H1 (cell line): ENCODE data around the gene ALOX15B. TPM values are rescaled to one million over a fixed set of nuclear protein-coding genes. Genes with fewer than 3 reads are reported as not detected.
A peak's percentile ranks its signal among the peaks of the same experiment; 100 is the strongest.

Source experiments
- CTCF ChIA-PET: fragments of 300-600 bp; sonication (Branson Sonifier 250); formaldehyde crosslinking; loops from one replicate; lab custom pipeline; 2021; ENCODE audit not compliant: partially characterized antibody; lab: Charles Lee
- POLR2A ChIA-PET: fragments of 300-600 bp; sonication (Branson Sonifier 250); formaldehyde crosslinking; loops from one replicate; lab custom pipeline; 2021; ENCODE audit warnings: inconsistent platforms; ENCODE audit not compliant: partially characterized antibody; lab: Charles Lee
- DNase-seq, 2 experiments: peaks; one replicate each; pipeline versions ENCODE4 v3.0.0 to v3.0.0-alpha.2; 2010 to 2022; ENCODE audit warnings: low spot score in 2 of 2, low read depth in 1 of 2, mixed read lengths in 1 of 2
- FAIRE-seq: peaks from 2 replicates; lab custom pipeline; 2011; peaks lifted over from hg19 to GRCh38; lab: Jason Lieb, UNC
- H2AFZ ChIP-seq: 2 replicates; pipeline ENCODE4 v1.8.1; 2012; ENCODE audit warnings: low read length, inconsistent platforms
- H2AK5ac ChIP-seq: 2 replicates; pipeline ENCODE4 v1.6.1; 2013; ENCODE audit warnings: low read depth, low read length
- H2BK120ac ChIP-seq: replicated peaks from 2 replicates; pipeline ENCODE3; 2013; ENCODE audit warnings: low read depth, low read length, inconsistent platforms
- H2BK12ac ChIP-seq: 2 replicates; pipeline ENCODE4 v1.6.1; 2013; ENCODE audit warnings: low read depth, low read length
- H2BK15ac ChIP-seq: 2 replicates; pipeline ENCODE4 v1.6.1; 2013; ENCODE audit warnings: low read length
- H2BK20ac ChIP-seq: 2 replicates; pipeline ENCODE4 v1.6.1; 2013; ENCODE audit warnings: low read length
- H2BK5ac ChIP-seq: 2 replicates; pipeline ENCODE4 v1.6.1; 2013; ENCODE audit warnings: low read depth, low read length
- H3K14ac ChIP-seq: 2 replicates; pipeline ENCODE4 v1.6.1; 2013; ENCODE audit warnings: inconsistent platforms; ENCODE audit not compliant: insufficient read length
- H3K18ac ChIP-seq: 2 replicates; pipeline ENCODE4 v1.6.1; 2013; ENCODE audit warnings: low read length; ENCODE audit errors: extremely low read depth
- H3K23ac ChIP-seq: 2 replicates; pipeline ENCODE4 v1.6.1; 2013; ENCODE audit warnings: inconsistent platforms; ENCODE audit not compliant: insufficient read length
- H3K23me2 ChIP-seq: 2 replicates; pipeline ENCODE4 v1.6.1; 2013; ENCODE audit warnings: low read depth, low read length
- H3K27ac ChIP-seq: 2 replicates; pipeline ENCODE4 v1.6.1; 2011; ENCODE audit warnings: low read depth, low read length, inconsistent platforms
- H3K27me3 ChIP-seq, 4 experiments: replicated peaks in 1 of 4; 1 replicate in 1 of 4; 2 replicates in 3 of 4; pipeline versions ENCODE4 v1.6.1 to v1.8.1; 2011 to 2013; ENCODE audit warnings: low read length in 3 of 4, mild to moderate bottlenecking in 3 of 4, inconsistent platforms in 2 of 4, mixed read lengths in 2 of 4, moderate library complexity in 1 of 4; ENCODE audit not compliant: control insufficient read depth in 3 of 4, insufficient read depth in 3 of 4; ENCODE audit errors: extremely low read depth in 1 of 4
- H3K36me3 ChIP-seq, 4 experiments: 2 replicates each; pipeline versions ENCODE4 v1.6.1 to v1.8.1; 2011 to 2013; ENCODE audit warnings: mild to moderate bottlenecking in 4 of 4, low read length in 3 of 4, moderate library complexity in 2 of 4, control low read depth in 1 of 4, inconsistent platforms in 1 of 4; ENCODE audit not compliant: insufficient read depth in 4 of 4, control insufficient read depth in 2 of 4
- H3K4ac ChIP-seq: replicated peaks from 2 replicates; pipeline ENCODE3; 2013; ENCODE audit warnings: low read length, low read depth, mixed read lengths, inconsistent platforms; ENCODE audit not compliant: insufficient read length
- H3K4me1 ChIP-seq, 4 experiments: replicated peaks in 1 of 4; 1 replicate in 1 of 4; 2 replicates in 3 of 4; pipeline versions ENCODE4 v1.6.1 to v1.8.1; 2011 to 2013; ENCODE audit warnings: low read length in 3 of 4, inconsistent platforms in 2 of 4, mixed read lengths in 1 of 4; ENCODE audit not compliant: insufficient read depth in 4 of 4, control insufficient read depth in 3 of 4
- H3K4me2 ChIP-seq, 2 experiments: 2 replicates each; pipeline versions ENCODE4 v1.6.1 to v1.8.1; 2011 to 2013; ENCODE audit warnings: low read depth in 2 of 2, low read length in 2 of 2, control low read depth in 1 of 2, inconsistent platforms in 1 of 2, mild to moderate bottlenecking in 1 of 2; ENCODE audit not compliant: insufficient read depth in 1 of 2
- H3K4me3 ChIP-seq, 4 experiments: fragments of 200-600, 300-600 bp in 1 of 4; sonication (generic), shearing (Covaris generic), sonication (Bioruptor Twin) in 1 of 4; 2 replicates each; pipeline versions ENCODE4 v1.5.1 to v1.8.1; 2011 to 2016; ENCODE audit warnings: low read length in 4 of 4, low read depth in 3 of 4, control low read depth in 2 of 4, inconsistent platforms in 2 of 4, mild to moderate bottlenecking in 2 of 4, mixed read lengths in 1 of 4, moderate library complexity in 1 of 4; ENCODE audit not compliant: insufficient read depth in 2 of 4; ENCODE audit errors: extremely low read depth in 1 of 4
- H3K56ac ChIP-seq: replicated peaks from 2 replicates; pipeline ENCODE3; 2013; ENCODE audit warnings: low read depth, mild to moderate bottlenecking, mixed read lengths, low read length, inconsistent platforms; ENCODE audit not compliant: insufficient read length
- H3K79me1 ChIP-seq: 2 replicates; pipeline ENCODE4 v1.6.1; 2013; ENCODE audit warnings: low read depth, low read length, control low read depth
- H3K79me2 ChIP-seq, 2 experiments: 2 replicates each; pipeline versions ENCODE4 v1.6.1 to v1.8.1; 2012 to 2013; ENCODE audit warnings: low read length in 2 of 2, mild to moderate bottlenecking in 2 of 2, inconsistent platforms in 1 of 2; ENCODE audit not compliant: insufficient read depth in 2 of 2, control insufficient read depth in 1 of 2
- H3K9ac ChIP-seq, 4 experiments: replicated peaks in 1 of 4; 1 replicate in 1 of 4; 2 replicates in 3 of 4; pipeline versions ENCODE4 v1.6.1 to v1.8.1; 2011 to 2013; ENCODE audit warnings: low read depth in 3 of 4, low read length in 3 of 4, control low read depth in 2 of 4, mild to moderate bottlenecking in 2 of 4, moderate library complexity in 2 of 4, inconsistent platforms in 1 of 4; ENCODE audit errors: extremely low read depth in 1 of 4
- H3K9me3 ChIP-seq, 2 experiments: 2 replicates each; pipeline versions ENCODE4 v1.6.1 to v1.8.1; 2012 to 2013; ENCODE audit warnings: mild to moderate bottlenecking in 2 of 2, moderate library complexity in 2 of 2, control low read depth in 1 of 2, inconsistent platforms in 1 of 2, low read depth in 1 of 2, low read length in 1 of 2, mixed read lengths in 1 of 2; ENCODE audit not compliant: insufficient read depth in 2 of 2
- H4K20me1 ChIP-seq, 2 experiments: replicated peaks in 1 of 2; 2 replicates each; pipeline versions ENCODE3 to v1.8.1; 2011 to 2013; ENCODE audit warnings: inconsistent platforms in 2 of 2, low read length in 2 of 2, mild to moderate bottlenecking in 1 of 2; ENCODE audit not compliant: insufficient read depth in 2 of 2, control insufficient read depth in 1 of 2
- H4K5ac ChIP-seq: 2 replicates; pipeline ENCODE4 v1.6.1; 2013; ENCODE audit warnings: low read length, low read depth, mixed read lengths, inconsistent platforms; ENCODE audit not compliant: insufficient read length
- H4K8ac ChIP-seq: 2 replicates; pipeline ENCODE4 v1.8.0; 2013; ENCODE audit warnings: mild to moderate bottlenecking, moderate library complexity, low read length, inconsistent platforms; ENCODE audit not compliant: insufficient read depth; ENCODE audit errors: extremely low read depth
- H4K91ac ChIP-seq: replicated peaks from 2 replicates; pipeline ENCODE3; 2013; ENCODE audit warnings: low read length, mixed read lengths, inconsistent platforms; ENCODE audit not compliant: insufficient read length
- CBX5 ChIP-seq: fragments of 300-800, 300-1000 bp; sonication (generic); IDR thresholded peaks from 2 replicates; pipeline ENCODE4 v1.7.1; 2016; ENCODE audit warnings: antibody characterized with exemption, low read length, low read depth
- CHD1 ChIP-seq: IDR thresholded peaks from 2 replicates; pipeline ENCODE4 v1.6.1; 2012; ENCODE audit warnings: low read depth, low read length, improper control_type of control experiment
- EP300 ChIP-seq, 2 experiments: IDR thresholded peaks; 1 replicate in 1 of 2; 2 replicates in 1 of 2; pipeline ENCODE4 v1.6.1; 2011 to 2012; ENCODE audit warnings: low read depth in 2 of 2, low read length in 2 of 2, mild to moderate bottlenecking in 2 of 2, borderline replicate concordance in 1 of 2, inconsistent platforms in 1 of 2, moderate library complexity in 1 of 2
- GABPA ChIP-seq: IDR thresholded peaks from 2 replicates; pipeline ENCODE4 v1.6.1; 2011; ENCODE audit warnings: mild to moderate bottlenecking, low read length, moderate library complexity, borderline replicate concordance; ENCODE audit not compliant: insufficient read depth
- JUN ChIP-seq: IDR thresholded peaks from 2 replicates; pipeline ENCODE4 v1.6.1; 2011; ENCODE audit warnings: low read depth, mild to moderate bottlenecking, improper control_type of control experiment, low read length
- KDM1A ChIP-seq: fragments of 200-600, 300-600 bp; sonication (generic); IDR thresholded peaks from 2 replicates; pipeline ENCODE4 v1.7.1; 2016; ENCODE audit warnings: mild to moderate bottlenecking, low read length, borderline replicate concordance
- POLR2AphosphoS5 ChIP-seq: IDR thresholded peaks from 2 replicates; pipeline ENCODE4 v1.6.1; 2011; ENCODE audit warnings: low read depth, low read length
- RBBP5 ChIP-seq: IDR thresholded peaks from 2 replicates; pipeline ENCODE4 v1.7.1; 2012; ENCODE audit warnings: low read depth, mild to moderate bottlenecking, inconsistent platforms, low read length, moderate library complexity, borderline replicate concordance
- RFX5 ChIP-seq: IDR thresholded peaks from 2 replicates; pipeline ENCODE4 v1.6.1; 2011; ENCODE audit warnings: low read depth, low read length, improper control_type of control experiment, borderline replicate concordance
- RXRA ChIP-seq: IDR thresholded peaks from 2 replicates; pipeline ENCODE4 v1.6.1; 2011; ENCODE audit warnings: low read depth, mild to moderate bottlenecking, low read length, moderate library complexity; ENCODE audit not compliant: insufficient read depth
- SP2 ChIP-seq: IDR thresholded peaks from 2 replicates; pipeline ENCODE4 v1.6.1; 2012; ENCODE audit warnings: mild to moderate bottlenecking, low read length, inconsistent platforms
- WGBS, 2 experiments: shearing (Covaris generic) in 1 of 2; methylation state at CpG; one replicate each; pipeline versions ENCODE4 v1.1.6 to v1.1.7; 2013 to 2015; ENCODE audit warnings: low lambda C conversion rate in 2 of 2, mixed read lengths in 2 of 2, inconsistent platforms in 1 of 2, low coverage in 1 of 2, missing lambda C conversion rate in 1 of 2; ENCODE audit not compliant: insufficient replicate concordance in 2 of 2, insufficient coverage in 1 of 2, insufficient read length in 1 of 2; ENCODE audit errors: extremely low coverage in 1 of 2, missing lambda C conversion rate in 1 of 2; 5-methylcytosine and 5-hydroxymethylcytosine counted together
- polyA plus RNA-seq, 7 experiments: library from polyadenylated mRNA; depleted of rRNA in 3 of 7; stranded (reverse) in 5 of 7; unstranded in 2 of 7; fragments of >200 nt in 5 of 7; fragments of 200-250 nt in 2 of 7; gene quantifications; 1 replicate in 5 of 7; 2 replicates in 1 of 7; 4 replicates in 1 of 7; pipeline versions ENCODE4 v1.2.1 to v1.2.3, GENCODE V29; 2011 to 2013; ENCODE audit warnings: missing spikeins in 2 of 7, mixed read lengths in 2 of 7
- total RNA-seq: library from RNA; stranded (reverse); fragmentation: NEBNext Ultra II Directional; extraction: Animal tissue kit (Norgen Biotek cat#: 25700); gene quantifications from 2 replicates; pipeline ENCODE4 v1.2.1, GENCODE V29; 2021

ALOX15B gene
- total and polyA plus RNA-seq, 2 of the 8 experiments (the other 6 are each of a cell fraction or from before 2014, with no cell fraction given), result 0.63 to 0.91 TPM

DNA sequence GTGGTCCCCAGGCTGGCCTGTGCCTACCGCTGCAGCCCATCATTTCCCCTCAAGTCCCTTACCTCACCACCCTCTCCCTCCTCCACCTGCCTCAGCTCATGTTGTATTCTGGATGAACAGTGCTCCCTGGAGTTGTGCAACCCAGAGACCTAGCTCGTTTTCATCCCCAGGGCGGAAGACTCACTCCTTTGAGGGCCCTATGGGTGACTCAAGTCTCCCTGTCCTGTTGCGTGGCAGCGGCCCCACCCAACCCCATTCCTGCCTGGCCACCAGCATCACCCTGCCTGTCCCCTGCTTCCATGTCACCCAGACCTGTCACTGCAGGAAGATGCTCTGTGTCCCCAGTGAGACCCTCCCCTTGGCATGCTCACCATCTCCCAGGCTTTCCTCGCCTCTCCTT, 45.4 kb downstream of the ALOX15B start:
- peaks cover 0 to 19% (median 15%) of the 10 kb centered on the region in 4 experiments; a peak in 6 of 7 replicates for H3K27me3 ChIP-seq
- H3K4ac ChIP-seq, result no peak overlapping the region
- H3K56ac ChIP-seq, result no peak overlapping the region
- ChIA-PET POLR2A (interaction anchor here (0.7 kb wide), 1 partner anchor 293 kb away, joined by 3 read pairs; no protein-coding TSS in a partner anchor), CTCF (interaction anchor here (0.7 to 17.3 kb wide), 4 partner anchors 5 to 75 kb away, joined by 3 to 501 read pairs (median 315); partner anchors contain the start of genes ALOX12B and ALOXE3)
- no peak overlapping the region for H3K9ac ChIP-seq
- H3K4me1 ChIP-seq, result peaks cover 0 to 5% (median 3%) of the 10 kb centered on the region in 4 experiments; a peak in 3 of 7 replicates
- no peak for DNase-seq
- H4K20me1 ChIP-seq, result no peaks in the 10 kb centered on the region
- H4K91ac ChIP-seq, result no peak overlapping the region
- no peak overlapping the region for H2AFZ ChIP-seq
- no peak overlapping the region for H3K27ac ChIP-seq
- no peaks in the 10 kb centered on the region for H3K9me3 ChIP-seq
- 0 out of 2 replicates have a peak overlapping the region, but pooled peaks have one; percentile 9 for H2BK12ac ChIP-seq
- H3K23ac ChIP-seq, result no peak overlapping the region
- H2BK20ac ChIP-seq, result no peak overlapping the region
- no peaks in the 10 kb centered on the region for H3K36me3 ChIP-seq
- no peaks in the 10 kb centered on the region for H3K79me1 ChIP-seq
- H3K18ac ChIP-seq, result no peak overlapping the region
- H3K14ac ChIP-seq, result no peak overlapping the region
- no peak overlapping the region for H2BK120ac ChIP-seq
- H2BK5ac ChIP-seq, result no peak overlapping the region
- H3K23me2 ChIP-seq, result peaks cover 3% of the 10 kb centered on the region; the same call in 1 of the 2 replicates
- H4K5ac ChIP-seq, result no peak overlapping the region
- no peak overlapping the region for H2AK5ac ChIP-seq
- no peak overlapping the region for H3K4me2 ChIP-seq
- TF ChIP-seq POLR2AphosphoS5, result no peak
- no peak for TF ChIP-seq JUN
- TF ChIP-seq RFX5, result no peak
- TF ChIP-seq CBX5, result no peak
- TF ChIP-seq SP2, result no peak
- no peak for TF ChIP-seq CHD1
- no peak for TF ChIP-seq EP300 (IDR thresholded peaks at IDR 0.05; ENCODE audit: borderline replicate concordance in 1 of 2, low read depth in 2 of 2, low read length in 2 of 2)
- TF ChIP-seq KDM1A, result no peak
- TF ChIP-seq RBBP5, result no peak
- TF ChIP-seq RXRA, result no peak
- TF ChIP-seq GABPA, result no peak
- WGBS, 2 experiments, result 87% methylated on average over 6 of the region's 6 CpGs; no CpG with 5 or more reads in 1 of the 2 experiments
- FAIRE-seq, result no peak
- no peaks in the 10 kb centered on the region for H3K79me2 ChIP-seq
- peak overlapping the region; percentile 10; the same call in 1 of the 2 replicates for H2BK15ac ChIP-seq
- no peak overlapping the region for H4K8ac ChIP-seq
- no peak overlapping the region for H3K4me3 ChIP-seq
